Activated gamma-delta T cell treated with Interleukin-2 at 50 U/mL for 16 hours (primary cell): ENCODE data around the gene CRYGC.

Source experiments
- DNase-seq: peaks from one replicate; pipeline ENCODE4 v3.0.0-alpha.2; 2020

Gene CRYGC

DNA sequence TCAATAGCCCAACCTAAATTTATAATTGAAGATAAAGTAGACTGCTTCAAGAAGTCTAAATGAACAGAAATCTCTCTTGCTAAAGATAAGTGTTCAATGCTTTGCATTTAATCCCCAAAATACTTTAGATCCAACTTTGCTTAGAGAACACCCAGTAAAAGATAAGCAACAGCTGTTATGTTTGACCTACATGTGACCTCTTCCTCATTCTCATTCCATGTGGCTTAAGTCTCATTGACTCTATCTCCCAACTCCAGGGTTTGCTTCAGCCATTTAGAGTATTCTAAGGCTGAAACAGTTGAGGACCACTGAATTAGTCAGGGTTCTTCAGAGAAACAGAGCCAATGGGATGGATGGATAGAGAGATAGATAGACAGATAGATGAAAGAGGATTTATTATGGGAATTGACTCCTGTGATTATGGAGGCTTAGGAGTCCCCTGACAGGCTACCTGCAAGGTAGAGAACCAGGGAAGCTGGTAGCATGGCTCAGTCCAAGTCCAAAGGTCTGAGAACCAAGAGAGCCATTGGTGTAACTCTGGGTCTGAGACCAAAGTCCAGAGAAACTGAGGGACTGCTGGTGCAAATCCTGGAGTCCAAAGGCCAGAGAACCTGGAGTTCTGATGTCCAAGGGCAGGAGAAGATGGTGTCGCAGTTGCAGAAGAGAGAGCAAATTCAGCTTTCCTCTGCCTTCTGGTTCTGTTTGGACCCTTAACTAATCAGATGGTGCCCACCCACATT, 37.4 kb downstream of the CRYGC start:
- DNase-seq, result no peak

DNA sequence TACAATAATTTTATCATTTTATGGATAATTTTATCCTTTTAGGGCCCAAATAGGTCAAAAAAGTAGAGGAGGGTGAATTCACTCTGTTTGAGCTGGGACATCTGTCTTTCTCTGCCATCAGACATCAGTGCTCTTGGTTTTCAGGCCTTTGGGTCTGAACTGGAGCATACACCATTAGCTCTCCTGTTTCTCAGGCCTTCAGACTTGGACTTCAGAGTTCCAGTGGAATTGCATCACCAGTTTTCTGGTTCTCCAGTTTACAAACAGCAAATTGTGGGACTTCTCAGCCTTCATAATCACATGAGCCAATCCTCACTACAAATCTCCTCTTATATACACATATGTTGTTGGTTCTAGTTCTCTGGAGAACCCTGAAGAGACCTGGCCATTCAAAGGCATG, 39.2 kb downstream of the CRYGC start:
- no peak for DNase-seq

DNA sequence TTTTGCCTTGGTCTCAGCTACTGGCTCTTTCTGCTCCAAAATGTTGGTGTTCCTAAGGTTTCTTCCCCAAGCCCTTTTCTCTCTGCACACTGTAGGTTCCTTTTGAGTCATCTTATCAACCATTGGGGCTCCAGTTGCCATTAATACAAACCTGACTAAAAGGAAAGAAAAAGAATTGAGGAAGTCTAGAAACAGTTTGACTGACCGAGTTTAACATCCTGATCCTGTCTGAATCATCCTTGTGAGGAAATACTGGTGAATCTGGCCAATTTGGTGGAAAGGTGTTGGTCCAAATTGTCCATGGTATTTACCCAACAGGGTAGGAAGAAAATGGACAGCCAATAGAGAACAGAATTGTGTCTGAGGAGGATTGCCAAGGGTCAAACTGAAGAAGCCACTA, 43.6 kb downstream of the CRYGC start:
- no peak for DNase-seq

DNA sequence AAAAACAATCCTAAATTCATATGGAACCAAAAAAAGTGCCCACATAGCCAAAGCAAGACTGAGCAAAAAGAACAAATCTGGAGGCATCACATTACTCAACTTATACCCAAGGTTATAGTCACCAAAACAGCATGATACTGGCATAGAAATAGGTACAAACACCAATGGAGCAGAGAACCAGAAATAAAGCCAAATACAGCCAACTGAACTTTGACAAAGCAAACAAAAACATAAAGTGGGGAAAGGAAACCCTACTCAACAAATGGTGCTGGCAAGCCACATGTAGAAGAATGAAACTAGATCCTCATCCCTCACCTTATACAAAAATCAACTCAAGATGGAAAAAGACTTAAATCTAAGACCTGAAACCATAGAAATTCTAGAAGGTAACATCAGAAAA, 45.8 kb downstream of the CRYGC start:
- no peak for DNase-seq
